Hepatocyte (in vitro differentiated cells): ENCODE measurements around the gene ADAMTS3.

Source experiments
- EZH2 ChIP-seq: fragments of 200-600 bp; sonication (generic); IDR thresholded peaks from 2 replicates; pipeline ENCODE4 v1.6.1; 2016; ENCODE audit warnings: antibody characterized with exemption, mild to moderate bottlenecking, borderline replicate concordance
- EZH2phosphoT487 ChIP-seq: fragments of 200-600 bp; sonication (generic); IDR thresholded peaks from one replicate; pipeline ENCODE4 v1.6.1; 2018; ENCODE audit warnings: antibody characterized with exemption, mild to moderate bottlenecking, low read depth, moderate library complexity; ENCODE audit not compliant: unreplicated experiment, severe bottlenecking
- TF ChIP-seq, protein P1 (sequence below): fragments of 200-600 bp; sonication (generic); IDR thresholded peaks from 2 replicates; pipeline ENCODE4 v1.5.1; 2016; ENCODE audit warnings: antibody characterized with exemption, mild to moderate bottlenecking; ENCODE audit not compliant: poor library complexity

DNA sequence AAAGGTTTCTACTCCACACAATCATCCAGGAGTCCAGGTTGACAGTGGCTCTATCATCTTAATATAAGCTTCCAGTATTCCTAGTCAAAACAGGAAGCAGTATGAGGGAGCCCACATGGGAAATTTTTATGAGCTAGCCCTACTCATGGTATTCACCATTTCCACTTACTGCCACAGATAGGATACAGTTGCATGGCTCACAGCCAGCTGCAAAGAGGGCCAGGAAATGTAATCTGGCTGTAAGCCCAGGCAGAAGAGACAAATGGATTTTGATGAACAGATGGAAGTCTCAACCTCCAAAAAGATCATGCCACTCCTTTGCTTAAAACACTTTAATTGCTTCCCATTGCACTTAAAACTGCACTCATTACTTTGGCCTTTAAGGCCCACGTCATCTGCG is 150.6 kb downstream of the ADAMTS3 start:
- TF ChIP-seq, protein P1, sequence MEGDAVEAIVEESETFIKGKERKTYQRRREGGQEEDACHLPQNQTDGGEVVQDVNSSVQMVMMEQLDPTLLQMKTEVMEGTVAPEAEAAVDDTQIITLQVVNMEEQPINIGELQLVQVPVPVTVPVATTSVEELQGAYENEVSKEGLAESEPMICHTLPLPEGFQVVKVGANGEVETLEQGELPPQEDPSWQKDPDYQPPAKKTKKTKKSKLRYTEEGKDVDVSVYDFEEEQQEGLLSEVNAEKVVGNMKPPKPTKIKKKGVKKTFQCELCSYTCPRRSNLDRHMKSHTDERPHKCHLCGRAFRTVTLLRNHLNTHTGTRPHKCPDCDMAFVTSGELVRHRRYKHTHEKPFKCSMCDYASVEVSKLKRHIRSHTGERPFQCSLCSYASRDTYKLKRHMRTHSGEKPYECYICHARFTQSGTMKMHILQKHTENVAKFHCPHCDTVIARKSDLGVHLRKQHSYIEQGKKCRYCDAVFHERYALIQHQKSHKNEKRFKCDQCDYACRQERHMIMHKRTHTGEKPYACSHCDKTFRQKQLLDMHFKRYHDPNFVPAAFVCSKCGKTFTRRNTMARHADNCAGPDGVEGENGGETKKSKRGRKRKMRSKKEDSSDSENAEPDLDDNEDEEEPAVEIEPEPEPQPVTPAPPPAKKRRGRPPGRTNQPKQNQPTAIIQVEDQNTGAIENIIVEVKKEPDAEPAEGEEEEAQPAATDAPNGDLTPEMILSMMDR: no peak
- no peak for TF ChIP-seq EZH2
- no peak for TF ChIP-seq EZH2phosphoT487
